GM18519 (cell line): Measurements from ENCODE around the gene ABCC5.

ENCODE experiments used
- ATAC-seq: cut with Tn5 transposase; IDR thresholded peaks from one replicate; pipeline ENCODE4 v1.9.1; 2021; ENCODE audit warnings: mild to moderate bottlenecking, moderate library complexity; ENCODE audit not compliant: unreplicated experiment, low FRiP score

Gene ABCC5

GRCh38 chr3:183930086-183930485 is 87.6 kb downstream of the ABCC5 start:
- no peak for ATAC-seq

GRCh38 chr3:183927059-183927458 is 90.6 kb downstream of the ABCC5 start:
- no peak for ATAC-seq

GRCh38 chr3:183924956-183925355 is 92.7 kb downstream of the ABCC5 start:
- no peak for ATAC-seq

GRCh38 chr3:183924543-183924942 is 93.1 kb downstream of the ABCC5 start:
- no peak for ATAC-seq

- no peak for ATAC-seq
These were observed 95.3 kb downstream of the ABCC5 start for GRCh38 chr3:183922421-183922820.

- ATAC-seq: no peak
These were observed 96.6 kb downstream of the ABCC5 start for GRCh38 chr3:183921096-183921495.

GRCh38 chr3:183920416-183920815 is 97.3 kb downstream of the ABCC5 start:
- no peak for ATAC-seq

GRCh38 chr3:183918178-183918577 is 99.5 kb downstream of the ABCC5 start:
- ATAC-seq: no peak

GRCh38 chr3:183917776-183918175 is 99.9 kb downstream of the ABCC5 start:
- no peak for ATAC-seq

GRCh38 chr3:183914856-183915255 is 102.8 kb downstream of the ABCC5 start:
- no peak for ATAC-seq

- no peak for ATAC-seq
These were observed 104.1 kb downstream of the ABCC5 start for GRCh38 chr3:183913580-183913920.

- ATAC-seq: no peak
These were observed 104.6 kb downstream of the ABCC5 start for GRCh38 chr3:183912895-183913579.

- ATAC-seq: no peak
These were observed 105.7 kb downstream of the ABCC5 start for GRCh38 chr3:183911763-183912506.

GRCh38 chr3:183911087-183911486 is 106.6 kb downstream of the ABCC5 start:
- ATAC-seq: no peak

GRCh38 chr3:183909030-183909600 is 108.6 kb downstream of the ABCC5 start:
- no peak for ATAC-seq

GRCh38 chr3:183907911-183908331 is 109.8 kb downstream of the ABCC5 start:
- no peak for ATAC-seq

- no peak for ATAC-seq
These were observed 110.5 kb downstream of the ABCC5 start for GRCh38 chr3:183907176-183907575.

GRCh38 chr3:183906234-183906921 is 111.3 kb downstream of the ABCC5 start:
- ATAC-seq: no peak

GRCh38 chr3:183904833-183905780 is 112.6 kb downstream of the ABCC5 start:
- no peak for ATAC-seq

GRCh38 chr3:183898028-183898431 is 119.7 kb downstream of the ABCC5 start:
- ATAC-seq: no peak
